ENCODE results near the gene INPP4A.

DNA sequence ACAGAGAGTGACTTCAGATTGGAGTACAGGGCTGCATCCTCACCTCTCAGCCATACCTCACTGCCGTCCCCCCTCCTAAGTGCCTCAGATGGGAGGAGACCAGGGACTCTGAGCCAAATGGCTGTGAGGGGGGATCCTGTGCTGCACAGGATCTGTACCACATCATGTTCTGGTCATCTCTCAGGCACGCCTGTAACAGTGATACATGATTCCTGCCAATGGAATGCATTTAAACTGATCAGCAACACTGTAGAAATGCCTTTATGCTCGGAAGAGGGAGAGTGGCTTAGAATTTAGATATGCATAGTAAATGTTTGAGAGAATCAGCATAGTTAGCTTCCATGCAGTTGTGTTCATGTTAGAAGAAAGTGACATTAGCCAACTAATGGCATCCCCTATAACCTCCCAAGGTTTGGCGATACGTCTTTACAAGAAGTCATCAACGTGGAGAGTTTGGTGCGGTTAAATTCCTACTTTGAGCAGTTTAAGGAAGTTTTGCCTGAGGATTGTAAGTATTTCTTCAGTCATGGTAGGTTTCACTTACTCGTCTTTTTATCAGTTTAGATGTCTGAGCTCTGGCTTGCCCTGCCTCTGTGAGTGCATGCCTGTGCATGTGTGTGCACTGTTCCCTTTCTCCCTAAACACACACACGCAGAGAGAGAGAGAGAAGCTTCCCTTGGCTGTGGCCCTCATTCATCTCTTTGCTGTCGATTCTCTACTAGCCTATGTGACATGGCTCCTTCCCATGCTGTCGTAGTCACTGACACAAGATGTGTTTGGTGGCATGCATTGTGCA lies 123.7 kb downstream of the INPP4A start:
- TF ChIP-seq, protein P1, sequence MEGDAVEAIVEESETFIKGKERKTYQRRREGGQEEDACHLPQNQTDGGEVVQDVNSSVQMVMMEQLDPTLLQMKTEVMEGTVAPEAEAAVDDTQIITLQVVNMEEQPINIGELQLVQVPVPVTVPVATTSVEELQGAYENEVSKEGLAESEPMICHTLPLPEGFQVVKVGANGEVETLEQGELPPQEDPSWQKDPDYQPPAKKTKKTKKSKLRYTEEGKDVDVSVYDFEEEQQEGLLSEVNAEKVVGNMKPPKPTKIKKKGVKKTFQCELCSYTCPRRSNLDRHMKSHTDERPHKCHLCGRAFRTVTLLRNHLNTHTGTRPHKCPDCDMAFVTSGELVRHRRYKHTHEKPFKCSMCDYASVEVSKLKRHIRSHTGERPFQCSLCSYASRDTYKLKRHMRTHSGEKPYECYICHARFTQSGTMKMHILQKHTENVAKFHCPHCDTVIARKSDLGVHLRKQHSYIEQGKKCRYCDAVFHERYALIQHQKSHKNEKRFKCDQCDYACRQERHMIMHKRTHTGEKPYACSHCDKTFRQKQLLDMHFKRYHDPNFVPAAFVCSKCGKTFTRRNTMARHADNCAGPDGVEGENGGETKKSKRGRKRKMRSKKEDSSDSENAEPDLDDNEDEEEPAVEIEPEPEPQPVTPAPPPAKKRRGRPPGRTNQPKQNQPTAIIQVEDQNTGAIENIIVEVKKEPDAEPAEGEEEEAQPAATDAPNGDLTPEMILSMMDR (IDR thresholded peaks at IDR 0.05), result no peak
- no peak for TF ChIP-seq EP300 (IDR thresholded peaks at IDR 0.05)
- TF ChIP-seq POLR2A (IDR thresholded peaks at IDR 0.05; ENCODE audit: low read depth), result no peak
- TF ChIP-seq POLR2AphosphoS5 (IDR thresholded peaks at IDR 0.05), result no peak
